Measurements from ENCODE around the gene ZIC4.

ZIC4 gene

DNA sequence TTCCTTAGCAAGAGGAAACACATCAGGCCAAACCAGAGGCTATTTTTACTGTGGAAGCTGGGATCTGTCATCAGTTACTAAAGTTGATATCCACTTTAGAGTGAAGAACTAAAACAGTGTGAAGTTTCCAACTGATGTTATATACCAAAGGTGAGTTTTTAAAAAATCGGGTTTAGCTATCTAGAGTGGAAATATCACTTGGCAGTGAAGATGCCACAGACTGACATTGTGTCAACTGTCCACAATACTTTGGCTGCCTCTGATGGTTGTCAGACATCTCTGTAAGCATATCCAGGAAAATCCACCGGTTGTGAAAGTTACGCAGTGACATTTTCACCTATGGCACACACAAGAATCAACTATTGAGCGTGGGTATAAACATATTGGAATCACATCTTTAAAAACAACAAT is 12.0 kb upstream of the ZIC4 start:
- DNase-seq (ENCODE audit: low read depth, low spot score): no peak

DNA sequence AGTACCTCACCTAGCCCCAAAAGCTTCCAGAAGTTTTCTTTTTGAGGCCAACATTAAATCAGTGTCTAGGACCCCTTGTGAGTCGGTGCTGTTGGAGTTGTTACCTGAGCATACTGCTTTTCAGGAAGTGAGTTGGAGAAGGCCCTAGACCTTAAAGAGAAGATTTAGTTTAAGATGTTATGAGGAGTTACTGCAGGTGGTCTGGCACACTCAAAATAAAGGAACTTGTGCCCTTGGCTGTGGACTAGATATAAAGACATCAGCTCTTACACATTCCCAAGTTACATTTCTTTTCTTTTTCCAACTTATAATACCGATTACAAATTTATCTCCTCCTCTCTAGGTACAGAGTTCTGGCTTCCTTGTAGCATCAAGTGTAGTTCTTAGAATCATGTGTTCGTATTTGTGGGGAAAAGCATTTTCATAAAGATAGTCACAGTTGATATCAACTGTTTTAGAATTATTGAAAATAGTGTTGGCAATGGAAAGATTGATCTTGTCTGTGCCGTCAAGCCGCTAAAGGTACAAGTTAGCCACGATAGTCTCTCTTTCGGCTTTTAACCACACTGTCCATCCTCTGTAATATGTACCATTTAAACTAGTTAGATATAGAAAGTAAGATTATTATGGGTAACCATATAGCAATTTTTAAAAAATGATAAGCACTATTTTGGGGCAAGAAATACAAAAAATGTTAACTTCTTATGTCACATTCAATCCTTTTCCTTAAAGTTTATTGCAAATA is 11.4 kb upstream of the ZIC4 start:
- DNase-seq (ENCODE audit: low read depth, low spot score): no peak

DNA sequence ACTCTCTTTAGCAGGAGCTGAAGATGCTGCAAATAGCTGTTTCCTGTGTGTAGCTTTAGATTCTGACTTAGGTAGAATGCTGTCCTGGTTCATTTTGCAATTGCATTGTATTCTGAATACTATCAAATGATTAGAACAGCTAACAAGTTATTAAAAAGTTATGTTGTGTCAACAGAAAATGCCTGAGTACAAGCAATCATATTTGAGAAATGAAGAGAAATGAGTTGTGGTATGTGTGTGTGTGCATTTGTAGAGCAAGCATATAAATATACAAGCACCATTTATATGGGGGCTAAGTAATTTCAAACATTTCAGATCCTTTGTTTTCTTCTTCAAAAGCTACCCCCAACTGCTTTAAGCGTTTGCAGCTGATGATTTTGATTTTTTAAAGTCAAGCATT is 10.6 kb upstream of the ZIC4 start:
- DNase-seq (ENCODE audit: low read depth, low spot score): no peak

DNA sequence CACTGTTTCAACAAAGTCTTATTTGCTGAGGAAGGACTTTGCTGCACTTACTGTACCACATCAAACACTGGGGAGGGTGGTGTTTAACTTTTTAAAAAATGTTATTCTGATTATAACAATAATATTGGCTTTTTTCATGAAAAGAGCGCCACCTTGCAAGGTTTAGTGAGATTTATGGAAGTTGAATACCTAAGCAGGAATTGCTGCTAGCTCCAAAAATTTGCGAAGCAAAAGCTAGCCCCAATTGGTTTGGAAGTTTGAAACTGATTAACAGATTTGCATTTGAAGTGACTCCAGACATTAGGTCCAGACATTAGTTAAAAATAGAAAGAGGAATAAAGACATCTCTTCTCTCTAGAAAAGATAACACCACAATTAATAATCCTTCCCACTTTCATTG is 9.5 kb upstream of the ZIC4 start:
- DNase-seq (ENCODE audit: low read depth, low spot score): no peak

DNA sequence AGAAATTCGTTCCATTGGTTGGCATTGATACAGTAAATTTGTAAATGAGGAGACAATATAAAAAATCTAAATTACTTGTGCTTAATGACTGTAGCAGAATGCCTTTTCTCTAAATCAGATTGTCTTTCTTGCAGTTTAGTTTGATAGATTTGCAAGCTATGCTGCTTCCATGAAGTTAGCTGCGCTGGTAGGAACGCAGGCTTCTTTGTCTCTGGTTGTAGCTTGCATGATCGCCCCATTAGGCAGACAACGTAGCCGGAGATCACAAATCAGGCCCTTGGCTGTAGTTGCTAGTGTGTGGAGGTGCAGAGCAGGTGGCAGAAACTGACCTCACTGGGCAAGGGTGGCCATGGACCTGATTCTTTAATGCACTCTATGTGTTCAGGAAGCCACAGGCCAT is 8.9 kb upstream of the ZIC4 start:
- no peak for DNase-seq (ENCODE audit: low read depth, low spot score)

DNA sequence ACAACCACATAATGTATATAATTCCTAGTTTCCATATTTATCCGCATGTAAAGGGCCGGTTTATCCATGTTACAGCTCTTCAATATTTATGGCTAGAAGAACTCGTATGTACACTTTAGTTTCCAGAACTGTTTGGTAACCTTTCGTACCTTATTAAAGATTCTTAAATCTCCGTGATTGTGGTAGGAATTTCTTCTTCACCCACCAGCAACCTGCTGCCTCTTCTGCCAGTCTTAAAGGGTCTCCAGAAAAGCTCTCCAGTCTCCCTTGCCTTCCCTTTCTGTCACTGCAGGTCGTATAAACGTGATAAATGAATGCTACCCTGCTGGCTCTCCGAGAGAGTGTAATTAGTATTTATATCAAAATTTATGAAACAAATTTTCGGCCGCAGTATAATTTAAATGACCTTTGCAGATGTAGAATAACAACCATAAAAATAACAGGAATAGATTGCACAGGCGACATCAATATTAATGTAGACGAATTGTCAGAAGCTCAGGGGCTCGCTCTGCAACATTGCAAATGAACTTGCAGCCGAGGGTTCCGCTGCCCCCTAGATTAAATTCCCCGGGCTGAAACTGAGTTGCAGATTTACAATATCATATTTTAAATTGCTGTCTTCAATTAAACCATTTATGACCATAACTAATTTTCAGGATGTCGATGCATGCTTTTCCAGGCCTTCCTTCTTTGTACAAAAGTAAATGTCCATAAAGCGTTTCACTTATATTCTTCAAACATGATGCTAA is 8.2 kb upstream of the ZIC4 start:
- no peak for DNase-seq (ENCODE audit: low read depth, low spot score)

DNA sequence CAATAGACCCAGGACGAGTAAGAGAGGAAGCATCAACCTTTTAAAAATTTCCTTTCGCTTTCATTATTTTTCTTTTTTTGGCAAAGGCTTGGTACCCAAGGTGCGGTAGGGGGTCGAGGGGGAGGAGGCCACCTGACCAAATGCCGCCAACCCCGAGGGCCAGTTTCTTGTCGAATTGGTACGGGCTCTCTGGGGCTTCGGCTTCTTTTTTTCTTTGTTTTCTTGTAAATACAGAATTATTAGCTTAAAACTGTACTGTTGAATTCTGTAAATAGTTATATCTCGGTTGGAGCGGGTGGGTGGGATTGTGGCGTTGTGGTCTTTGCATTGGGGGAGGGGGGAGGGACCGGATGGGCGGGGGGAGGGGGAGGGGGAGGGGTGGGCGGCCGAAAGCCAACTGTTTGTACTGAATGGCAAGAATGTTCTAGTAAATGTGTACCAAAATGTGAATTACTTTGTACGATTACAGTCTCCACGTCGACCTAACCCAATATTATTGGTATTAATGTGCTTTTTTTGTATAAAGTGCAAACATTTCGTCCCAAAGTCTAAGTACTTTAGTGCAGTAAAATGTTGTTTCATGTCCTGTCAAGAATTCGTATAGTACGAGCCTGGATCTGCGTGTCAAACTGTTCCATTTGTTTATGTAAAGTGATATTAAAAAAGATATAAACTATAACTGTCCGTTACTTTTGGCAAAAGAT is 7.5 kb upstream of the ZIC4 start:
- no peak for DNase-seq (ENCODE audit: low read depth, low spot score)

DNA sequence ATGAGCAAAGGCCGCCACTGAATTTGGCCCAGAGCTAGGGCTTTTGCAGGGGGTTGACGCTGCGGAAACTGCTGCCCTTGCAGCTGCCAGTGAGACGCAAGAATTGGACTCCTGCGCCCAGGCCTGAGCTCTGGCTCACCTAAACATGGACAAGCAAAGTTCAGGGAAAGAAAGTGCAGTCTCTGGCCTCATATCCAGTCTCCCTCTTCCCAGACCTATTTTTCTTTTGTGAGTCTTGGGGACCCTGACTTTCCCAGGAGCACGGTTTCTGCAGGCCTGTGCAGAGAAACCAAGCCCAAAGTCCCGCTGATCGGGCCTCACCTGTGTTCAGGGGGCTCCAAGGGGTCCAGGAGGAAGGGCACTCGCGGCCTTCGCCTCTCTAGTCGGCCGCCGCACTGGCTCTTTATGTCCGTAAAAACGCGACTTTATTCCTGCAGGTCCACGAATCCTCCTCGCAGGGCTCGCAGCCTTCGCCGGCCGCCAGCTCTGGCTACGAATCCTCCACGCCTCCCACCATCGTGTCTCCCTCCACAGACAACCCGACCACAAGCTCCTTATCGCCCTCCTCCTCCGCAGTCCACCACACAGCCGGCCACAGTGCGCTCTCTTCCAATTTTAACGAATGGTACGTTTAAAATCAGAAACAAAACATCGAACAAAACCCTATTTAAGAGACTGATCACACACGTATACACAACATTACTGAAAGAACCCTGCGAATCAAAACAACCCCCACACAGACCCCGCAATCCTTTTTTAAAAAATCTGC is 6.8 kb upstream of the ZIC4 start:
- DNase-seq (ENCODE audit: low read depth, low spot score): no peak

DNA sequence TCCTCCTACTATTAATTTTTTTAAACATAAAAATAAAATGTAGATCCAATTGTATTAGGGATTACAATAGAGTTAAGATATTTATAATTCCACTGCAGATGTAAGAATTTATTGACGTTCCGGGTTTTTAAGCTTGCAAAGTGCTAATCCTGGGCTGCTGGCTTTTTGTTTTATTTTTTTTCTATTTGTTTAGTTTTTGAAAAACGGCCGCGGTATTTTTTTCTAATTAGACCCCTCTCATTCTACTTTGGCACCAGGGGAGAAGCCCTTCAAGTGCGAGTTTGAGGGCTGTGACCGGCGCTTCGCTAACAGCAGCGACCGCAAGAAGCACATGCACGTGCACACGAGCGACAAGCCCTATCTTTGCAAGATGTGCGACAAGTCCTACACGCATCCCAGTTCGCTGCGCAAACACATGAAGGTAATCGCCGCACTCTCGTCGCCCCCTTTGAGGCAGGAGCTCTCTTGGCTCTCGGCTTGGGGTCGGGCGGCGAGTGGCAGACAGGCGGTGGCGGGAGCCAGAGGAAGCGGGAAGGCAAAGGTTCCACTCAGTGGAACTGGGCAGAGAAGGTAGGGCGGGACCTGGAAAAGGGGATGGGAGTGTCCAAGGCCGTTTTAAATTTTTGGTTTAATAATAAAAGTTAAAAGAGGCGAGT is 6.0 kb upstream of the ZIC4 start:
- no peak for DNase-seq (ENCODE audit: low read depth, low spot score)

DNA sequence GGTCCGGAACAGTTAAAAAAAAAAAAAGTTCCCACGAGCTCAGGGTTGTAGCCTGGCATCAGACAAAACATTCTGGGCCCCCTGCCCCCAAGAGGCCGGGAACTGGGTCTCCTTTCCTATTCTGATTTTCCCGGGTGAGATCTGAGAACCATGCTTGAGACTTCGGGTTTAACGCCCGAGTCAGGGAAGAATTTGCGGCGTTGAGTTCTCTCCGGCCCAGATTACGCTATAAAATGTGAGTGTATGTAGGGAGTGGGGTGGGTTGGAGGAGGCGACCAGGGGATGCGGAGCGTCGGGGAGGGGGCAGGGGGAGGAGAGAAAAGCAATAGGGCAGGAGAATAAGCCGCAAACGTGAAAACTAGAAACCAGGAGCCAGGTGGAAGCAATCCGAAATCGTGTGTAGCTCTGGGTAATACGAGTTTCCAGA is 5.5 kb upstream of the ZIC4 start:
- DNase-seq (ENCODE audit: low read depth, low spot score): no peak

DNA sequence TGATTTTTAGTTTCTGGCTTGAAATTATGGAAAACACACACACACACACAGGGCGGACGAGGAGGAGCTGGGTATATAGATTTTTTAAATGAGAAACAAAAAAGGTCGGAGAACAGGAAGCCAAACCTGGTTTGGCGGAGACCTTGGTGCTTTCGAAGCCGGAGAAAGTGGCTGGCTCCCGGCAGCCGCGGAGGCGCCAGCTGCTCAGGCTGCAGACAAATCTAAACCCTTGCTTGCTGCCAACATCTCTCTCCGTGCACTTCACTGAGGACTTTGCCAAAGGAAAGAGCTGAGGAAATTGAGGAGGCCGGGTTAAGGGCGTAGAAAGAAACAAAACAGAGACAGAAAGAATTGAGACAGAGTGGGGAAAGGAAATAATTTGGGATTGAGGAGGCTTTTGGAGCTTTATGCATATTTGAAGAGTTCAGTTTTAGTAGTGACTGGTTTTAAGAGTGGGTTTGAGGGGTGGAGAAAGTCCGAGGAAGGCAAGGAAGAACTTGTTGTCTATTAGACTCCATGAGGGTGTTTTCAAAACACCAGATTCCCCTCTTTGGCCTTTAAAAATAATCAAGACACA is 5.0 kb upstream of the ZIC4 start:
- DNase-seq (ENCODE audit: low read depth, low spot score): no peak

DNA sequence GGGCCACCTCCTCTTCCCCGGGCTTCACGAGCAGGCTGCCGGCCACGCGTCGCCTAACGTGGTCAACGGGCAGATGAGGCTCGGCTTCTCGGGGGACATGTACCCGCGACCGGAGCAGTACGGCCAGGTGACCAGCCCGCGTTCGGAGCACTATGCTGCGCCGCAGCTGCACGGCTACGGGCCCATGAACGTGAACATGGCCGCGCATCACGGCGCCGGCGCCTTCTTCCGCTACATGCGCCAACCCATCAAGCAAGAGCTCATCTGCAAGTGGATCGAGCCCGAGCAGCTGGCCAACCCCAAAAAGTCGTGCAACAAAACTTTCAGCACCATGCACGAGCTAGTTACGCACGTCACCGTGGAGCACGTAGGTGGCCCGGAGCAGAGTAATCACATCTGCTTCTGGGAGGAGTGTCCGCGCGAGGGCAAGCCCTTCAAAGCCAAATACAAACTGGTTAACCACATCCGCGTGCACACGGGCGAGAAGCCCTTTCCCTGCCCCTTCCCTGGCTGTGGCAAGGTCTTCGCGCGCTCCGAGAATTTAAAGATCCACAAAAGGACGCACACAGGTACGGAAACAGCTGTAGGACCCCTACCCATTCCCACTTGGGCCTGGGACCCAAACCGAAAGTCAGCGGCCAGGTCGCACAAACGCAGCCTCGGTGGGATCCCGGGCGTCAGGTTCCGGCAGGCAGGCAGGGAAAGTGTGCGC is 4.3 kb upstream of the ZIC4 start:
- DNase-seq (ENCODE audit: low read depth, low spot score): no peak

DNA sequence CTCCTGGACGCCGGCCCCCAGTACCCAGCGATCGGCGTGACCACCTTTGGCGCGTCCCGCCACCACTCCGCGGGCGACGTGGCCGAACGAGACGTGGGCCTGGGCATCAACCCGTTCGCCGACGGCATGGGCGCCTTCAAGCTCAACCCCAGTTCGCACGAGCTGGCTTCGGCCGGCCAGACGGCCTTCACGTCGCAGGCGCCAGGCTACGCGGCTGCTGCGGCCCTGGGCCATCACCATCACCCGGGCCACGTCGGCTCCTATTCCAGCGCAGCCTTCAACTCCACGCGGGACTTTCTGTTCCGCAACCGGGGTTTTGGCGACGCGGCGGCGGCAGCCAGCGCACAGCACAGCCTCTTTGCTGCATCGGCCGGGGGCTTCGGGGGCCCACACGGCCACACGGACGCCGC is 3.8 kb upstream of the ZIC4 start:
- DNase-seq (ENCODE audit: low read depth, low spot score): no peak

DNA sequence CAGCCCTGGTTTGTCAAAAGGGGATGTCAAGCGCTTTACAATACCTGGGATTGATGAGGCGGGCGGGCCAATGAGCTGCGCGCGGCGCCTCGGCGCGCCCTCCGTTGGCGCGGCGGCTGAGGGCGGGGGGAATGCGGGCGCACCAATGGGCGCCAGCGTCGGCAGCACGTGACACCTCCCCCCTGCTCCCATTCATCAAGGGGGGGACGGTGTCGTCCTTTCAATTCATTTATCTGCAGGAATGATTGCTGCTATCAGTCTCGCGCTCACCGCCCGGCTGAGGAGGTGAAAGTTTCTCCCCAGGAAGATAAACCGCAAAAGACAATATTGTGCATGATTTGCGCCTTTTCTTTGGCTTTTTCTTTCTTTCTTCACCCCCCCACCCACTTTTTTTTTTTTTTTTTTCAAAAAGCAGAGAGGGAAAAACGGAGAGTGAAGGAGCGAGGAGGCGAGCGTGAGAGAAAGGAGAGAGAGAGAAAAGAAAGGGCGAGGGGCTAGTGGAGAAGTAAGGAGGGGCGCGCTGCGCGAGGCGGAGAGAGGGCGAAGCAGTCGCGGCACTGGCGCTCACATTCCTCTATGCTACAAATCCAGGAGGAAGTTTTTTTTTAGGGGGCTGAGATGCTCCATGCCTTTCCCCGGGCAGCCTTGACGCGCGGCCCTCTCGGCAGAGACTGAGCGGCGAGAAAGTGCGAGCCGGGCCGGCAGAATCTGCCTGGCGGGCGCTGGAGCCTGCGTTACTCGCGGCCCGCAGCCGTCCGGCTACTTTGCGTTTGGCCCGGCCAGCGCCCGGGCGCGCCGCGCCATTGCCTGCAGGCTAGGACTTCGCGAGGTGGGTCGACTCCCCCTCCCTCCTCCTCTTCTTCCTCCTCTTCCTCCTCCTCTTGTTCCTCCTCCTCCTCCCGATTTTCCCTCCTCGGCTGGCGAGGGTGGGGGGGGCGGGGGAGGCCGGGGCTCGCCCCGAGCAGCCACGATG is 3.1 kb upstream of the ZIC4 start, which contains the start of gene ZIC1:
Gene ZIC1 (plus strand): TSS at position 223 of the 973 bp plus-strand sequence. CDS start 748 bp downstream, at position 971.
- DNase-seq (ENCODE audit: low read depth, low spot score): no peak

DNA sequence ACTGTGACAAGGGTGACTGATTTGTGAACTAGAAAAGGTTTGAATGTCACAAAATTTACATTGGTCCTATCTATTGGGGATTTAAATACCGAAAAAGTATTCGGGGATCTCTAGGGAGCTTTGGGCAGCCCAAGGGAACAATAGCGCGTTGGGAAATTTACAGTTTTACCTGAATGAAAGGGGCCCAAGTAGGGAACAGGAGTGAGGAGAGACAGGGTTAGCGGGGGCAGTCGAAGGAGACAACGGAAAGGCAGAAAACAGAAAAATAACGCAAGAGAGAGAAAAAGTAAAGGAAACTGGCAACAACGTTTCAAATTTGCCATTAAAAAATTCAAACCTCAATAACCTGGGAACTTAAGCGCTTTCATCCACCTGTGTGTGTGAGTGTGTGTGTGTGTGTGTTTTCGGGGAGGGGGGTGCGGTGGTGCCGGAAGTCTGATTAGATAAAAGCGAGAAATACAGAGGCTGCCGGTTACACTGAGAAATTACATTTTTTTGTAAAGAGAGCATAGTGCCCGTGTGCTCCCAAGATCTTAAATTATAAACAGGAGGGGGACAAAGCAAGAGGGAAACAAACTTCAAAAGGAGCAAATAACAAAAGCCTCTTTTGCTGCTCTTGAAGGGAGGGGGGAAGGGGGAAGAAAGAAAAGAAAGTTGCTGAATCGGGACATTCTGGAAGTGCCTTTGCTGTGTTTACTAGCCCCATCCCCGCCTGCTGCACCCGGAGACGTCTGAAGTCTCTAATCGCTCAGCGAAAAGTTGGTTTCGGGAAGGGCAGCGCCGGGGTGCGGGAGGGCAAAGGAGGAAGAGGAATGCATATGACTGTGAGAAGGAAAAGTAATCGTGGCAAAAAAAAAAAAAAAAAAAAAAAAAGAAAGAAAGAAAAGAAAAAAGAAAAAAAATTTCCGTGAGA is 2.1 kb upstream of the ZIC4 start:
- DNase-seq (ENCODE audit: low read depth, low spot score): no peak

DNA sequence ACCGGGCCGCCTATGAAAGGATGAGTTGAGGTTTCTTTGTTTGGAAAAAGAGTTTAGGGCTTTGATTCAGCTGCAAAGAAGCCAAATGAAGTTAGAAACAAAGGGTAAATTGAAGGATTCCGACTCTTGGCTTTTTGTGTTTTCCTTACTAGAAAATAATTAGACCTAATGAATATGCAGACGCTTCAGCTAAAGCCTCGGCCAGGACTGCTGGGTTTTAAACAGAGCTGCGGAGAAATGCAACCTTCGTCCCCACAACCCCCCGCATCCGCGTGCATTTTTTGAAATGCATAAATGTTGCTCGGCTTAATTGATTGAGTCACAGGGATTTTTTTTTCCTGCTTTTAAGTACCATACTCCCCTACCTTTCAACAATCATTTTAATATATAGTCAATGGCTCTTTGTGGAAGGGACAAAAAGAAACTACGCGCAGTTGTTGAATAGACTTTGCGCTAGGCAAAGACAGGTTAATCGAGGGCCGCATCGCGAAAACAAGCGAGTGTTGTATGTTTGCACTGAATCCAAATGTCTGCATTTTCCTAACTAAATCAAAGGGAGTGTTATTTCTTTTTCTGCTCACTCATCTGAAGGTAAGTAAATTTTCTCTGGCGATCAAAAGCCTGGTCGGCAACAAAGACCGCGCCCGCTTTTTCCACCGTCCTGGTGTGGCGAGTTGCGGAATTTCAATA is 1.3 kb upstream of the ZIC4 start:
- no peak for DNase-seq (ENCODE audit: low read depth, low spot score)

DNA sequence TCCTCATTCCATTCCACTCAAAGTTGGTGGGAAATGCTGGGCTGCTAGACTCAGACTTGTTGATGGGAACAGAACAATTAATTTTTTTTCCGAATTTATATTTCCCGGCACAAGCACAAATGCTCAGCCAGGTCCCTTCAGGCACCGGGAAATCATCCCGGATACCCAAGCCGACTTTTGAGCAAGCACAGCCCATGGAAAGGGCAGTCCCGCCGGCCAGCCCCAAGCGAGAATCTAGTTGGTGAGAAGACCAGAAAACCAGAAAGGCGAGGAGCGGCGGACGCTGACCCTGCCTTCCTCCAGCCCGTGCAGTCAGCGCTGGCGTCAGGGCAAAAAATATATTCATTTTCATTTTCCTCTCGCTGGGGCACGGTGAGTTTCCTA is 763 bp upstream of the ZIC4 start:
- no peak for DNase-seq (ENCODE audit: low read depth, low spot score)

All from iPS DF 19.7 (cell line).